Hepatocyte (in vitro differentiated cells): Measurements from ENCODE around the gene MB.

ENCODE experiments used
- CTCF ChIP-seq: fragments of 200-600 bp; sonication (generic); IDR thresholded peaks from 2 replicates; pipeline ENCODE4 v1.5.1; 2016; ENCODE audit warnings: antibody characterized with exemption, mild to moderate bottlenecking; ENCODE audit not compliant: poor library complexity
- EZH2 ChIP-seq: fragments of 200-600 bp; sonication (generic); IDR thresholded peaks from 2 replicates; pipeline ENCODE4 v1.6.1; 2016; ENCODE audit warnings: antibody characterized with exemption, mild to moderate bottlenecking, borderline replicate concordance
- EZH2phosphoT487 ChIP-seq: fragments of 200-600 bp; sonication (generic); IDR thresholded peaks from one replicate; pipeline ENCODE4 v1.6.1; 2018; ENCODE audit warnings: antibody characterized with exemption, mild to moderate bottlenecking, low read depth, moderate library complexity; ENCODE audit not compliant: unreplicated experiment, severe bottlenecking

GRCh38 chr22:35609261-35609660 lies 7.9 kb downstream of the MB start:
- TF ChIP-seq CTCF (no peak), EZH2phosphoT487 (no peak), EZH2 (no peak)
